Stimulated activated naive CD4-positive, alpha-beta T cell treated with Interleukin-2 at 50 U/mL for 16 hours (primary cell): ENCODE measurements around the gene CFC1B.
"Not testable (repeated sequence)": the region's sequence is repeated elsewhere in the genome, so short reads cannot be mapped to it uniquely, and the experiment has no call there.

ENCODE experiments used
- DNase-seq: peaks from one replicate; lab custom pipeline; 2025; lab: John Stamatoyannopoulos, UW

CFC1B gene

DNA sequence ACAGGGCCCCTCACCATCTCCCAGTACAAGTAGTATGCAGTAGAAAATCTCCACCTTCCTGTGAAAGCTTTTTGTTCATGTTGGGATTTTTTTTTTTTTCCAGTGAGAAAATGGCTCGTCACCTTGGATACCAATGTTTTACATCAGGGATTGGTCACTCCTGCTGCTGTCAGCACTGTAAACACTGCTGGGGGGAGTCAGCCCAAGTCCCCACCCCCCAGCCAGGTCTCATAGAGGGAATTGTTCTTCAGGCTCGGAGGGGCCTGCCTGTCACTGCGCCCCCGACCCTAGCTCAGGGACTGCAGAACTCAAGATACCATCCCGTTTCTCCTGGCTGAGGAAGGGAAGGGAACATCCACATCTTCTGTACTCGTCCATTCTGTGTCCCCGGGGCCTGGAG is at the start of gene CFC1B:
TSS of gene CFC1B (plus strand) at position 231 of the 400 bp plus-strand sequence. CDS start 263 bp downstream, outside the sequence.
- DNase-seq = not testable (repeated sequence)

DNA sequence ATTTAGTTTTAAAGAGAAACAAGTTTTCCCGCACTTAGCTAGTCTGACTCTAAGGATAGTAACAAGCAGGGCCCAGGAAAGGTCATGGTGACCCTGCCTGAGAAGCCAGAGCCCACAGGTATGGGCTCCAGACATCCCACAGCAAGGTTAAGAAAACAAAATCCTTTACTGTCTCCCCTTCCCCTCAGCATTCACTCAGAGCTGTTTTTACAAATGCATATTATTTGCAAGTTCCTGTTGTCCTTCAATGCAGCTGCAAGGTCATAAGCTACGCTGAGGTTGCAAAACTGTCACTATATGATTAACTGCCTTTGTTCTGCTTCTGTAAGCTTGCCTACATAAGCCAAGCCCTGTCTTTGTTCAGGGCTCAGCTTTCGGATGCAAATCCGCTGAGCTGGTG is 29.9 kb upstream of the CFC1B start:
- not testable (repeated sequence) for DNase-seq

DNA sequence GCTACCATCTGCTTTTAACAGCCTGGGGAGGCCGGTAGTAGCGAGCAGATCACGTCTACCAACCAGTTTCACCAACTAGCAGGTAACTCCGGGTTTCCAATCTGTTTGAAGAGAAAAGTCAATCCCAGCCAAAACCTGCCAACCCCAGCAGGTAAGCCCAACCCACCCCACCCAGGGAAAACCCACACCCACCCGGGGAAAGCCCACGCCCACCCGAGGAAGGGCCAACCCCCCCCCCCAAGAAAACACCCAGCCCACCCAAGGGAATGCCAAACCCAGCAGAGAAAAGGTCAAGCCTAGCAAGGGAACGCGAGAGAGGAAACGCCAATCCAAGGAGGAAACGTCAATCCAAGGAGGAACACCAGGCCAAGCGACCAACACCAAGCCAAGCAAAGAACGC is 11.8 kb upstream of the CFC1B start, which contains the start of gene POTEI:
TSS of gene POTEI (minus strand) at position 101 of the 400 bp plus-strand sequence. CDS start at position 8, 93 bp downstream.
- DNase-seq = not testable (repeated sequence)

DNA sequence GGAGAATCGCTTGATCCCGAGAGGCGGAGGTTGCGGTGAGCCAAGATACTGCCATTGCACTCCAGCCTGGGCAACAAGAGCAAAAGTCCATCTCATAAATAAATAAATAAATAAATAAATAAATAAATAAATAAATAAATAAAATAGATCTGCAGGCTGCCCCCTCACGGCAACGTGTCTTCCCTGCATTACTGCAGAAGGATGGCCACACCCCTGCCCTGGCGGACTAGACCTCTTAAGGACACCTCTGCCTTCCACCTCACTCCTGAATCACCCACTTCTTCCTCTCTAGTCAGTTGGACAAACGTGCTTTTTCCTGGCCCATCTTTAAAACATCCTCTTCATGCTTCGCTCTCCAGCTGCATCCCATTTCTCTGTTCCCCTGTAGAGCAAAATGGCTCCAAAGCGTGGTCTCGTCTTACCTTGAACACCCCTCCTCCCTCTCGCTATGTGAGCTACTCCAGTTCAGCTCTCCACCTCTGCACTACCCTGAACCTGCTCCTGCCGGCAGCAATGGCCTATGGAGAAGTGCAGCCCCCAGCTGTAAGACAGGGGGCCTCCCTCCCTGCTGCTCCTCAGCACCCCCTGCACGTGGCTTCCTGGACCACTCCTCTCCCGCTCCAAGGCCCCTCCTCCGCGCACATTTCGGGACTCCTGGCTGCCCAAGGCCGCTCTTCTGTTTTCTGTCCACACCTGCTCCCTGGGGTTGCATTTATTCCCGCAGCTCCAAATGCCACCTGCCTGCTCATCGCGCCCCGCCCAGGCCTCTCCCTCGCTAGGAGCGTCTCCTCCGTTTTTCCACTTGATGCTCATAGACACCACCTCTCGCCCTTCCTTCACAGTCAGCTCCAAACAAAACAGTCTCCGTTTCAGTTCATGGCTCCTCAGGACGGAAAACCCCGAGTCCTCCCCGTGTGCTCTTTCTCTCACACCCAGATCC is 9.9 kb upstream of the CFC1B start:
- DNase-seq = not testable (repeated sequence)

- not testable (repeated sequence) for DNase-seq
Observed at GRCh38 chr2:130511747-130512451, 9.1 kb upstream of the CFC1B start.

DNA sequence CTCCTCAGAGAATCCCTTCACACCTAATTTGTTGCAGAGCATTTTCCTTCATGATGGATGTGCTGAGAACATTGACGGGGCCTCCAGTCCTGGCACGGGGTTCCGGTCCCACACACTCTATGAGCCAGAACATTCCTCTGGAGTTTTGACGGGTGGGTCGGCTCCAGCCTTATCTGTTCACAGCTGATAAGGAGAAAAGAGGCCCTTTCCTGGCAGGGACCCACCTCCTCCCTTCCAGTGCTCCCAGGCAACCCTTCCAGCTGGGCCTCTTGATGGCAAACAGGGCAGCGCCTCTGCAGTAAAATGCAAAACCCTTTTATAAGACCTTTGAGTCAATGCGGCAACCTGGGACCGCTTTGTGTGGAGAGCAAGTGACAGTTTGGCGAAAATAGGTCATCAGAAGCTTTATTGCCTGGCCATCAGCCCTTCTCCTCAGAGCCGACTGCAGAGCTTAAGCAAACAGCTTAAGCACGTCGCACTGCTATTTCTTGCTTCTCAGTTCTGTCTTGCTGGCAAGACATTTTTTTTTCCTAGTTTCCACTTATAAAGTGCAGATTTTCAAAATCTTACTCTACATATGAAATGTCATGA is 2.4 kb upstream of the CFC1B start:
- DNase-seq = not testable (repeated sequence)

DNA sequence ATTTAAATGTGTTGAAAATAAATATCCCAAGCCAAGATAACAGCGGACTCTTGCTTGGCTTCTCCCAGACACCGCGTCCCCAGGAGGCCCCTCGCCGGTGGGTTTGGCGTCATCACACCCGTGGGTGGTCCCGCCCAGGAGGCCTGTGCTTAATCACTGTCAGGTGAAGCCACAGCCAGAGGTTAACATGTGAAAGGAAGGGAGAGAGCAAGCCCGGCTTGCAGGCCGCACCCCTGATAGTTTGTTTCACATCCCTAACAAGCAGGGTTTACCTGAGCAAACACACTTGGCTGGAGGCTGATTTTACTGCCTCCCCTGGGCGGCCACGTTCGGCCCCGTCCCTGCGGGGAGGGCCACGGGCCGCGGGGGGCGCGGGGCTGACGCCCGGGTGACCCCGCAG is 1.4 kb downstream of the CFC1B start:
- not testable (repeated sequence) for DNase-seq

DNA sequence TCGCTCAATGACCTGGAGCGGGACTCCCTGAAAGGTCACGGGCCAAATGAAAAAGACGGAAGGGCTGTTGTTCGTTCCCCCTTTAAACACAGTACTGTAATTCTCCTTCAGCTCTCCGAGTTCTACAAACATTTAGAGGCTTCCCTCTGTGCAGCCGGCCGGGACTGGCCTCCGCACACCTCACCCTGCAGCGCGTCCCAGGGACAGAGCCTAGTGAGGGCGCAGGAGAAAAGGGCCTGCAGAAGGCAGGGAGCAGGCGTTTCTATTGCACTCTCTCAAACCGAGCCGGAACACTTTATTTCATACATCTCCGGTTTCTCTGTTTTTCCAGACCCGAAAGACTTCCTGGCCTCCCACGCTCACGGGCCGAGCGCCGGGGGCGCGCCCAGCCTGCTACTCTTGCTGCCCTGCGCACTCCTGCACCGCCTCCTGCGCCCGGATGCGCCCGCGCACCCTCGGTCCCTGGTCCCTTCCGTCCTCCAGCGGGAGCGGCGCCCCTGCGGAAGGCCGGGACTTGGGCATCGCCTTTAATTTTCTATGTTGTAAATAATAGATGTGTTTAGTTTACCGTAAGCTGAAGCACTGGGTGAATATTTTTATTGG is 6.4 kb downstream of the CFC1B start:
- DNase-seq = not testable (repeated sequence)

- not testable (repeated sequence) for DNase-seq
Observed at GRCh38 chr2:130529545-130529944, 8.5 kb downstream of the CFC1B start.

- not testable (repeated sequence) for DNase-seq
Observed at GRCh38 chr2:130530212-130530611, 9.2 kb downstream of the CFC1B start.

GRCh38 chr2:130531225-130531624 is 10.2 kb downstream of the CFC1B start:
- not testable (repeated sequence) for DNase-seq

GRCh38 chr2:130531672-130532071 is 10.7 kb downstream of the CFC1B start:
- not testable (repeated sequence) for DNase-seq

DNA sequence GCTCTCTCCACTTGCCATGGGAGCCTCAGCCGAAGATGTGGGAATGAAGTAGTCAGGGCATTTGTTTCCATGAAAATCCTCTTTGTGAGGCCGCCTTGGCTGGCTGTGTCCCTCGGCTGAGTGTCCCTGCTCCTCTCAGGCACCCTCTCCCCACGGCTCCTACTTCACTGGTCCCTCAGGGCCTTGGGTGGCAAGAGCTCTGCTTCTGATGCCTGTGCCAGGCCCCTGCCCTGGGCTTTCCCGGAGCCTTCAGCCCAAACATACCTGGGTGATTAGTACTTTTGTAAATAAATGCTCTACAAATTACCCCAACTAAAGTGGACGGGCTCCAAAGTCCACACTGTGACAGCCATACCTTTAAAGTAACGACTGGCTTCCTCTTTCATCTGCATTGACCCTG is 15.6 kb downstream of the CFC1B start:
- DNase-seq = not testable (repeated sequence)

DNA sequence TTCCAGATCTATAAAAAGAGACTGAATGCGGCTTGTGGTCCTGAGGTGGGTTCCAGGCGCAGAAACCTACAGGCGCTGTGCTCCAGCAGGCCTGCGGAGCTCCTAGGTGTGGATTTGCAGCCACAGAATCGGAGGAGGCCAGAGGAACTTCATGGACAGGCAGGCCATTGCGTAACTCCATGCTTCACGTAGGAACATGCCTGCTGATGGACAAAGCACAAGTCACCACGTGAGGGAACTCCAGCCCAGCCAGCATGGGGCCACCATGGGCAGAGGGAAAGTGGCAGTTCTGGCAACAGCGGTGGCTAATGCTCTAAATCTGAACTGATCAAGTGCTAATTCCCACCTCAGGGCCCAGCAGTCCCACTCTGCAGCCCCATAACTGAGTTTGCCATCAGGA is 17.2 kb downstream of the CFC1B start:
- not testable (repeated sequence) for DNase-seq

- DNase-seq = not testable (repeated sequence)
Observed at GRCh38 chr2:130542789-130543188, 21.8 kb downstream of the CFC1B start.

- not testable (repeated sequence) for DNase-seq
Observed at GRCh38 chr2:130543785-130544528, 22.9 kb downstream of the CFC1B start.

DNA sequence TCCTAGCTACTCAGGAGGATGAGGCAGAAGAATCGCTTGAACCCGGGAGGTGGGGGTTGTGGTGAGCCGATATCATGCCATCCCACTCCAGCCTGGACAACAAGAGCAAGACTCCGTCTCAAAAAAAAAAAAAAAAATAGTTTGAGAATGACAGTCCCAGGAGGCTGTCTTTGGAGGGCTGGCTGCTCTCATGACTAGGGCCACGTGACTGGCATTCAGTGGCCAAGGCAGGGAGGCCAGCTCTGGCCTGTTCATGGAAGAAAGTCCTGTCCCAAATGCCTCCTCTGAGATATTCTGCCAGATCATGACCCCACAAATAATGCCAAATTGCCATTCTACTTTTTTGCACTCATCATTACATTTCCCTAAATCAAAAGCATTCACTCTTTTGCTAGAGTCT is 24.0 kb downstream of the CFC1B start:
- DNase-seq = not testable (repeated sequence)

GRCh38 chr2:130548418-130548817 is 27.4 kb downstream of the CFC1B start:
- not testable (repeated sequence) for DNase-seq

DNA sequence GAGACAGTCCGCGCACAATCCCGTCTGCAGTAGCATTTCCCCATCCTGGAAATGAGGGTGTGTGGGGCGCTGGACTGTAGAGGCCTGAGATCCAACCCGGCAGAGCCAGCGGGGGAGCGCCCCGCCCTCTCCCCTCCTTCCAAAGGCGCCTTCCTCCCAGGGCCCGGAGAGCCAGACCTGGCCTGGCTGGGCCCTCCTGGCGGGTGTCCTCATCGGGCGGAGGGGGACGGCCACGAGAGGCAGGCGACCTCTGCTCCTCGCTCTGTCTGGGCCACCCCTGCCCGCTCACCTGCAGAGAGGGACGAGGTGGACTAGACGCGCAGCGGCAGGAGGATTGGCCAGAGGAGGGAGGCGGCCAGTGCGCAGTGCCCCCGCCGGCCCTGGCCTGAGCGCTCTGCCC is 28.5 kb downstream of the CFC1B start:
- not testable (repeated sequence) for DNase-seq

DNA sequence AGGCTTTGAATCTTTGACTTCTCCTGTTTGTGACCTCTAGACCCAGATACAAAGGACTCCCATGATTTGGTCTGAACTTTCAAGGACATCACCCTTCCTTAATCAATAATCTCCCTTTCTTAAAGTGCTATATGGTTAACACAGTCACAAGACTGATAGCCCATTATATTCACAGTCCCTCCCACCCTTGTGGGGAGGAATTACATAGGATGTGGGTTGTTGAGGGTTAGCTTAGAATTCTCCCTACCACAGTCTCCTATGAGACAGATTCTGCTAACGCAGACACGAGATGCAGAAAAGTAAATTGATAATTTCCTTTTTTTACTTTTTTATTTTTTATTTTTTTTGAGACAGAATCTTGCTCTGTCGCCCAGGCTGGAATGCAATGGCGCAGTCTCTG is 33.2 kb downstream of the CFC1B start:
- not testable (repeated sequence) for DNase-seq

GRCh38 chr2:130556441-130556840 is 35.4 kb downstream of the CFC1B start:
- DNase-seq = not testable (repeated sequence)
